NCI-H187 treated with DMSO at 0.1 percent for 48 hours (cell line): ENCODE results near the gene DDX28.
A peak's percentile ranks its signal among the peaks of the same experiment; 100 is the strongest.

Experiments used
- DNase-seq: peaks from one replicate; lab custom pipeline; 2025; lab: John Stamatoyannopoulos, UW

The DDX28 gene, protein sequence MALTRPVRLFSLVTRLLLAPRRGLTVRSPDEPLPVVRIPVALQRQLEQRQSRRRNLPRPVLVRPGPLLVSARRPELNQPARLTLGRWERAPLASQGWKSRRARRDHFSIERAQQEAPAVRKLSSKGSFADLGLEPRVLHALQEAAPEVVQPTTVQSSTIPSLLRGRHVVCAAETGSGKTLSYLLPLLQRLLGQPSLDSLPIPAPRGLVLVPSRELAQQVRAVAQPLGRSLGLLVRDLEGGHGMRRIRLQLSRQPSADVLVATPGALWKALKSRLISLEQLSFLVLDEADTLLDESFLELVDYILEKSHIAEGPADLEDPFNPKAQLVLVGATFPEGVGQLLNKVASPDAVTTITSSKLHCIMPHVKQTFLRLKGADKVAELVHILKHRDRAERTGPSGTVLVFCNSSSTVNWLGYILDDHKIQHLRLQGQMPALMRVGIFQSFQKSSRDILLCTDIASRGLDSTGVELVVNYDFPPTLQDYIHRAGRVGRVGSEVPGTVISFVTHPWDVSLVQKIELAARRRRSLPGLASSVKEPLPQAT

DNA sequence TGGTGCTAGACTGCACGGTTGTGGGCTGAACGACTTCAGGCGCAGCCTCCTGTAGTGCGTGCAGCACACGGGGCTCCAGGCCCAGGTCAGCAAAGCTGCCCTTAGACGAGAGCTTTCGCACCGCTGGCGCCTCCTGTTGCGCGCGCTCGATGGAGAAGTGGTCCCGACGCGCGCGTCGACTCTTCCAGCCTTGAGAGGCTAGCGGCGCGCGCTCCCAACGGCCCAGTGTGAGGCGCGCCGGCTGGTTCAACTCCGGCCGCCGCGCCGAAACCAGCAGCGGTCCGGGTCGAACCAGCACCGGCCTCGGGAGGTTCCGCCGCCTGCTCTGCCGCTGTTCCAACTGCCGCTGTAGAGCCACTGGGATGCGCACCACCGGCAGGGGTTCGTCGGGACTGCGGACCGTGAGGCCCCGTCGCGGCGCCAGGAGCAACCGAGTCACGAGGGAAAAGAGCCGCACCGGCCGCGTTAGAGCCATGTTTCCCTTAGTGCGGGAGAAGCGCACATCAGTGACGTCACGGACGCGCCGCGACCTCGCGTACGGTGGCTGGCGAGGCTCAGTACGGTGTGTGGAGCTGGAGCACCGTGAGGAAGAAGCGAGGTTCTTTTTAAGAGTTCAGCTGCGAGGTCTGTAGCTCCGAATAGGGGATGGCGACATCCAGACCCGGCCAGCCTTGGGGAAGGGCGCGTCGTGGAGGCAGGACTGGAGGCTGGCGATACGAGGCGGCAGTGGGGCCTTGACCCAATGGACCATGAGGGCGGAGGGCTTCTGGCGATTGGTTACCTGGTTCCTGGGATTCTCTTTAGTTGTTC lies at the start of gene DDX28, which contains the start of gene DUS2:
Gene DDX28 (minus strand): TSS at position 505 of the 810 bp plus-strand sequence. CDS start 30 bp downstream, at position 475.
Gene DUS2 (plus strand): TSS at position 557 of the 810 bp plus-strand sequence. CDS start 14,740 bp downstream, outside the sequence.
- DNase-seq, result no peak

GRCh38 chr16:68072038-68072695 lies 49.1 kb upstream of the DDX28 start:
- no peak for DNase-seq

DNA sequence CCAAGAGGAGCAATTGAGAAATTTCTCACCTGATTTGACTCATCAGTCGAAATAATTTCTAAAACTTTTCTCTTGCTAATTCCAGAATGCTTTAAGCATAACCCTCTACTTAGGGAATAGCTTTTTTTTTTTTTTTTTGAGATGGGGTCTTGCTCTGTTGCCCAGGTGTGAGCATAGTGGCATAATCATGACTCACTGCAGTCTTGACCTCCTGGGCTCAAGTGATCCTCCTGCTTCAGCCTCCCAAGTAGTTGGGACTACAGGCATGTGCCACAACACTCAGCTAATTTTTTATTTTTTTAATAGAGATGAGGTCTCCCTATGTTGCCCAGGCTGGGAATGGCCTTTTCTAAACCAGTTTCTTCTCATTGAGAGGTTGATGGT lies 48.5 kb upstream of the DDX28 start:
- DNase-seq, result no peak

- DNase-seq, result no peak
Measured at GRCh38 chr16:68070806-68071517, 47.9 kb upstream of the DDX28 start.

DNA sequence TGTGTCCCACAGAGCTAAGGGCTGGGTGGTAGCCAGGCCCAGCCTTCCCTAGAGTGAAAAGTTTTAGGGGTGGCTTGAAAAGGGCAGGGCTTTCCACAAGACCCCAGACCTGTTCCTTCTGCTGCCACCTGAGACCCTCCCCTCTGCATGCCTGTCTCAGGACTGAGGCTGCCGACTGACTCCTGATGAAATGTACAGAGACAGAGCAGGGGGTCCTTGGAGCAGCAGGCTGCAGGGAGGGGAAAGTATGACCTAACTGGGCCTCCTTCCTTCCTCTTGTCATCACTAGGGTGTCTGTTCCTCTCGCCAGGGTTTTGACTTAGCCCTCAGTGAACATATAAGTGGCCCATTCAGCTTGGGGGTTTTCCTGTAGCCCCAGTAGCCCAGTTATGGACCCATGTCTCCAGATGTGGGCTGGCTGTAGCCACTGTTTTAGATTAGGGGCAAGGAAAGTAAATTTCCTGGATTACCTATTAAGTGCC lies 47.3 kb upstream of the DDX28 start:
- no peak for DNase-seq

GRCh38 chr16:68069511-68070248 lies 46.6 kb upstream of the DDX28 start:
- no peak for DNase-seq

- no peak for DNase-seq
Measured at GRCh38 chr16:68068926-68069325, 45.9 kb upstream of the DDX28 start.

- no peak for DNase-seq
Measured at GRCh38 chr16:68066763-68067162, 43.7 kb upstream of the DDX28 start.

- DNase-seq, result no peak
Measured at GRCh38 chr16:68065716-68066305, 42.8 kb upstream of the DDX28 start.

DNA sequence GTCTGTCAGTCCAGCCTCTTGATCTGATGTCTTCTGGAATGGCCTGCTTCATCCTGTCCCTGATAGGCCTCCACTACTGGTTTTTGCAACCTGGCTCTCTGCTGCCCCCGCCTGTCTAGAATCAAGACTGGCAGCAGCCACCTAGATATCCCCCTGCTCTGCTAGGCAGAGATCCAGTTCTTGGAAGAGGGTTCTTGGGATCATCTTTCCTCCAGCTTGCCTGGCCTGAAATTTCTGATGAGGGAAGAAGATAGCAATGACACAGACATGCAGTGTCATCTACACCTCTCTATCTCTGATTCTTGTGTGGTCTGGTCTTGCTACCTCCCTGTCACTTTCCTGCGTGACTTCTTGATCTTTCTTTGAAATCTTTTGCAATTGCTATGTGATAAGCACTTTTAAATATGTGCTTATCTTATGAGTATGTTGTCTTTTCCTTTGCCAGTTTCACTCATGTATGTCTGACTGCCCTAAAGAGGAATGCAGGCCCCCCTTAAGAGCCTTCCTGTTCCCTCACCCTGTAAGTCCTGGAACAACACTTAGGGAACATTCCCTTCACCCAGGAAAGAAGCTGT lies 41.8 kb upstream of the DDX28 start:
- no peak for DNase-seq

GRCh38 chr16:68062910-68063393 lies 39.9 kb upstream of the DDX28 start:
- DNase-seq, result no peak

DNA sequence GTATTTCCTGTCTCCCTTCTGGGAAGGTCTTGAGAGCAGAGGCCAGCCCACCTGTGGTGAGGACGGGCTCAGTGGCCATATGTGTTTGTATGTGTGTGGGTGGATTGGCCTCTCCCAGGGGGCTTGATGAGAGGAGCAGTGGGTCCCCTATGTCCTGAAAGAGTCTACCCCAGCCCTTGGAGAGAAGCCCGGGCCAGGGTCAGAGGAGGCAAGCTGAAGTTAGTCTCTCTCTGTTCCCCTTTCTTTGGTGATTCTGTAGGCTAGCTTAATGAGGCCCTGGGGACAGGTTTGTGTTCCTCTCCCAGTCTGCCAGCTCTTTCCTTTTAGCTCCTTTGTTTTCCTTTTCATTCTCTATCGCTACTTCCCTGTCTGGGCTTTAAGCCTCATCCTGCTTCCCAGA lies 38.4 kb upstream of the DDX28 start:
- DNase-seq, result no peak

GRCh38 chr16:68059804-68060203 lies 36.8 kb upstream of the DDX28 start:
- DNase-seq, result no peak

GRCh38 chr16:68055395-68055794 lies 32.4 kb upstream of the DDX28 start:
- DNase-seq, result no peak

- DNase-seq, result no peak
Measured at GRCh38 chr16:68049449-68049848, 26.4 kb upstream of the DDX28 start.

- DNase-seq, result no peak
Measured at GRCh38 chr16:68047987-68048386, 25.0 kb upstream of the DDX28 start.

GRCh38 chr16:68046106-68046505 lies 23.1 kb upstream of the DDX28 start:
- DNase-seq, result no peak

- no peak for DNase-seq
Measured at GRCh38 chr16:68041783-68042182, 18.8 kb upstream of the DDX28 start.

DNA sequence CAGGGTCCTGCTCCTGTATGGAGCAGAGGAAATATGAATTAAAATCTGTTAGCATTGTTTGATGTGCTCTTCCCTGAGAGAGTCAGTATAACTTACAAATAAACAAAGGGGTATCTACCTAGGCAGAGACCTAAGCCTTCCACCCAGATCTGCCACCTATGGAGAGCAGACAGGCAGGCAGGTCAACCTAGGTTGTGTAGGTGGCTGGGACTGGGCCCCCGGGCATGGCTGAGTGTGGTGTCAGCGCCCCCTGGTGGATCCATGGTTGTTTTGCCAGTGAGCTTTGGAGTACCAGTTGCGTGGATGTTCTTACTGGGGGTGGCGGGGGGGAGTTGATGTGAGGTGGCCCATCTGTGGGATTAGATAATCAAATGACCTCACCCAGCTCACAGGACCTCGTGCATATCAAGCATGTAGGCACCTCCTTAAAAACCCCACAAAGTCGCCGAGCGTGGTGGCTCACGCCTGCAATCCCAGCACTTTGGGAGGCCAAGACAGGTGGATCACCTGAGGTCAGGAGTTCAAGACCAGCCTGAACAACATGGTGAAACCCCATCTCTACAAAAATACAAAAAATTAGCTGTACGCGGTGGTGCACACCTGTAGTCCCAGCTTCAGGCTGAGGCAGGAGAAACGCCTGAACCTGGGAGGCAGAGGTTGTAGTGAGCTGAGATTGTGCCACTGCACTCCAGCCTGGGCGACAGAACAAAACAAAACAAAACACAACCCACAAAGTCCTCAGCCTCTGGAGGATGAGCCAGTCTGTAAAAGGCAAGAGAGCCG lies 17.7 kb upstream of the DDX28 start:
- DNase-seq, result peak; percentile 13
